Stimulated activated CD4-positive, alpha-beta T cell treated with anti-CD3 and anti-CD28 coated beads, Interleukin-2, amount 100 ng/mL, for 4 hours (primary cell): ENCODE data around the gene MKS1.

ENCODE experiments used
- DNase-seq: peaks from one replicate; pipeline ENCODE4 v3.0.0-alpha.2; 2020; ENCODE audit warnings: low read depth

The MKS1 gene

DNA sequence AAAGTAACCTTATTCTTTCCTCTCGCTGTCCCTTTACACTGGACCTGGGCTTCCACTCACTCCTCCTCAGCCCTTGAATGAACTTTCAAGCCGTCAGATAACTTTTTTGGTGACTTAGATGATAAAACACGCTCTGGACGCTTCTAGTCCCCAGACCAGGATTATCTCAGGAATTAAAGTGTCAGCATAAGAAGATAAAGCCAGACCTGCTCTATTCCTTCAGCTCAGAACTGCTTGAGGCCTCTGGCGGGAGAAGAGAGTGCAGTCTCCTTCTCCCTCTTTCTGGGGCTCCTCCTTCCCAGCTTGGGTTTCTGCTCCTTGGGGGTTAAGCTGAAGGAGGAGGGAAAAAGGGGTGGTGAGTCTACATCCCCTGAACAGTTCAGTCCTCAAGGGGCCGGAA is 25.9 kb upstream of the MKS1 start:
- DNase-seq: no peak

DNA sequence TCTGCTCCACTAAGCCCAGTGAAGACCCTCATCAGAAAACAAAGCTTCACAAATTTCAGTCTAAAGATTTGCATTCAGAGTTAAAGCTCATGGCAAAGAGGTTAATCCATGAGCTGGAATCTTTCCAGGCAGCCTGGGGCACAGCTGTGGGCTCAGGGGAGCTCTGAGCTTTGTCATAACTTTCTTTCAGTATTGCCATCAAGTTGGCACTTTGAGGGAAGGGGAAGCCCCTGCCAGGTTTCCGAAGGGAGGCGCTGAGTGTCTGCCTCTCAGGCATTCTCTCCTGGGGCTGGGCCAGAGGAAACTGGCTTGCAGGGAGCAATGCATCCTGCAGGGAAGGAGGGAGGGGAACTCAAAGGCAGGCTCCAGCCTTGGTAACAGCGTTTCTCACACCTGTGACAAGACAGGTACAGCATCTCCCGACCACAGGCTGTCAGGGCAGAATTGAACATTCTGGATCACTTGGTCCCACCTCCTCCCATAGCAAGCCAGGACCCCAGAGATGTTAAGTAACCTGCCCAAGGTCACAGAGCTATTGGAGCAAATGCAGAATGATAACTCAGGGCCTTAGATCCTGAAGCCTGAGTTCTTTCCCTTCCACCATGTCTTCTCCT is 23.2 kb upstream of the MKS1 start:
- DNase-seq: no peak

DNA sequence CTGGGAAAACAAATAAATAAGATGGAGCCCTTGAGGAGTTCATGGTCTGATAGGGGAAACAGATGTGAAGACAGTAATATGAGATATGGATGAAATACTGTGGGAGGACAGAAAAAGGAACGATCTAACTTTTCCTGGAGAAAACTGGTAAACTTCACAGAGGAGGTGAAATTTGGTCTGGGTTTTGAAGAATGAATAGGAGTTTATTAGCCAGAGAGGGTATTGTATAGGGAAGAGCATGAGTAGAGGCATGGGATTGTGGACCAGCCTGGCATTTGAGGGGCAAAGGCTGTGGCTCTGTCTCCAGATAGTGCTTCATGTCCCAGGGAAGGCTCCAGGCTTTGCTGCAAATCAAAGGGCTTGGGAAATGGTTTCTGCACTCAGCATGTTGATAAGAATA is 20.9 kb upstream of the MKS1 start:
- no peak for DNase-seq

DNA sequence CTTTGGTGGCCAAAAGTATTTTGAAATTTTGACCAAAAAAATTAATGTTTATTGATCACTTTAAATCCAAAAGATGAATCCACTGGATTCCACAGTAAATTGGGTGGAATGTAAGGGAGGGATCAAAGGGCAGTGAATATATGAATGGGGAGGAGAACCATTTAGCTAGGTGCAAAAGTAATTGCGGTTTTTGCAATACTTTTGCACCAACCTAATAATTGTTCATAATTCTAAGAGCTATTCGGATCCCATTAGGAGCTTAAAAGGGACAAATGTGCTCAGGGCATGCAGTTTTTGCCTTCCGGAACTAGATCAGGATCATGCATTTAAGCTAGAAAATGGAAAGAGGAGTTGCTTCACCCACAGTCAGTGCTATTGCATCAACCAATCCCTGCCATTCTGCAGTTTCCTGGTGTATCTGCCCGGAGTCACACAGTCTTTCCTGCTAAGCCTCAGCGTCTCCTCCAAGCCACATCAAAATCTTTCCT is 19.1 kb upstream of the MKS1 start, which contains the start of gene LPO:
TSS of gene LPO (plus strand) at position 438 of the 488 bp plus-strand sequence. CDS start 4,396 bp downstream, outside the sequence.
- DNase-seq: no peak

DNA sequence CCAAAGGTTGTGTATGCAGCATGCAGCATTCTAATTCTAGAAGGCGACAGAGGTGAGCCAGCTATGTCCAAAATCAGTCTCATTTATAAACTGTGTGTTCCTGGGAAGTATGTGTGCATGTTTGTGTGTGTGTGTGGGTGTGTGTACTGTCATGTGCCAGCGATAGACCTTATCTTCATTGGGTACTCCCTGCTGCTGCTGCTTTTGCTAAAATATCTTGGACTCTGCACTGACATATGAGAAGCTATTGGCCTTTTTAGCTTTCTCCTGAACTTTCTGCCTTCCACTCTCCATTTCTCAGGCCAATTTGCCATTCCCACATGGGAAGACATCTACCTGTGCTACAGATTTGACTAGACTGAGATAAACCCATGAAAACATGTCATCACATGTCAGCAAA is 17.3 kb upstream of the MKS1 start:
- no peak for DNase-seq

DNA sequence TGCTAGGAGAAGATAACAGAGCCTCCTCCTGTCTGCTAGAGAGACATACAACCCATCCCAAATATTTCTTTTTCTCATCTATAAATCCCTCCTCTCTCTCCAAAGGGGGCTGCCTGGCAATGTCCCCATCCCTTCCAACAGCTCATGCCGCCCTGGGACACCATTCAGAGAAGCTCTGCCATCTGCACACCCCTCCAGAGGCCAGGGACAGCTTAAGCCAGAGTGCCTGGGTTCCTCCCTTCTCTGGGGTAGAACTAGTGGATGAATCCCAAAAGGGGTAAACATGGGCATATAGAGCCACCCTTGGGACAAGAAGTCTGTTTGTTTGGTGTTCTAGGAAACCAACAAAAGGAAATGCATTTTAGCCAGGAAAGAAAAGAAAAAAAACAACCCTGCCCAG is 16.8 kb upstream of the MKS1 start:
- no peak for DNase-seq

DNA sequence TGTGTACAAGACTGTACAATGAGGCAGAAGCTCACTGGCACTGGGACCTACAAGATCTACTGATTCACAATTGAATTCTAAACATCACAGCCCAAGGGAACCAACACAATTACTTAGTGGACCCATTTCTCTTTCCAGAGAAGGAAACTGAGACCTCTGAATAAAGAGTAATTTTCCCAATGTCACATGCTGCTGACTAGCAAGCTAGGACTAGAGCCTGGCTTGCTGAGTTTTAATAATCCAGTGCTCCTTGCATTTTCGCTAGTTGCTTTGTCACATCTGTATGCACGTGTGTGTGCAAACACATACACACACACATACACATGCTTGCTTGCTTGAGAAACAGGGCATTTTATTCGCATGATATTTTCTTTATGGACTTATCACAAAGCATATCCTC is 15.5 kb upstream of the MKS1 start:
- no peak for DNase-seq

DNA sequence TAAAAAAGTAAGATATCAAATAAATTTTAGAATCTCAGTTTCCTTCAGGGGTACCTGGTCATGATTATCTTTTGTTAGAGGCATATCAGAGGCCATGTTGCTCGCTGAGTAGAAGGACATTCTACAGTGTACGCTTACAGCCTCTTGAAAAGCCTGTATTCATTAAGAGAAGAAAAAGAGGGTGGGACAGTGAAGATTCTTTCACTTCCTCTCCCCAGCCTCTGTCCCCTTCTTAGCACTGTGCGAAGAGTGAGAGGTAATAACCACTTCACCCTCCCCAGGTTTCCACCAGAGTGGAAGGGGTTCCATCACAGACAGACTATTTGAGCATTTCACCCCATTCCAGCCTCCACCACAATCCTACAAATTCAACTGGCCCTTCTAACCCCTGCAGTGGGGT is 14.5 kb upstream of the MKS1 start:
- DNase-seq: no peak

DNA sequence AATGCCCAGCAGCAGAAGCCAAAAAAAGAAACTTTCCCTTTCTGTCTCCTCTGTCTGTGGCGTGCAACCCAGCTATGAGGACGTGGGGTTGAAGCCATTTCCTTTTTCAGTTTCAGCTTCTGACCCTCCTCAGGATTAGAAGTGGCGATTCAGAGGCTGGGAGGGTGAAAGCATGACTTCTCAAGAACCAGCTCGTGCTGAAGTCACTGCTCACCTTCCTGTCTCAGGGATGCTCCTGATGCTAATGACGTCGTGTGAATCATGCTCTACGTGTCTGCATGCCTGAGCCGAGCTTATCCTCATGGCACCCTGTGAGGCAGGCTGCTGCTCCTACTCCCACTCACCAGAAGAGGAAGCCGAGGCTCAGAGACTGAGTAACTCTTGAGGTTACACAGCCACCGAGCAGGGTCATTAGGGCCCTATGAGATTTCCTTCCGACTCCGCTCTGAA is 13.7 kb upstream of the MKS1 start:
- DNase-seq: no peak

DNA sequence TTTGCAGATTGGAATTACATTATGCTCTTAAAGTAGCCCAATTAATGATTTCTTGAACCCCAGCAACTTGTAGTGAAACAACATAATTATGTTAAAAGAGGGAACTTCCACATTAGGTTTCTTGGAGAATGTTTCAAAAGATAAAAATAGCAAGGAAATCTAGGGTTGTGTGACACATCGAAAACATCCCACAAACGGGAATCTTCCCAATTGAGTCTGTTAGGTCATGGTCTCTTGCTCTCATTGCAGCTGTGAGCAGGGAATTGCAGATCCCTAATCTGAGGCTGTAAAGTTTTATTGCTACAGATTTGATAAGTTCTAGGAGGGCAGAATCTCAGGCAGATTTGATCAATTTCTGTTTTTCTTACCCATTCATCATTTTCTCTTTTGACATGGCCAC is 12.6 kb upstream of the MKS1 start:
- no peak for DNase-seq

DNA sequence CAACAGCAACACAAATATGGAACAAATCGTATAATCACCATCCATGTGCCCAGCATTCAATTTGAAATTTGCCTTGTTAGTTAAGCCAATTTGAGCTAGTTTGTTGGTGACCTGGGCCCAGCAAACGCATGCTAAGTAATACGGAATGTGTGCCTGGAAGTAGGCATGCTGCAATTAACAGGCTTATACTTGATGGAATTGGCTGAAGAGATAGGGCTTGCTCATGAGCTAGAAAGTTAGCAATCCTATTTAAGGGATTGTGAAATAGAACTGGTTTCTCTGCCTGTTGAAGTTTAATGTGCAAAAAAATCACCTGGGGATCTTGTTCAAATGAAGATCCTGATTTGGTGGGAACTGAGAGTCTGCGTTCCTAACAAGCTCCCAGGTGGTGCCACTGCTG is 10.8 kb upstream of the MKS1 start:
- no peak for DNase-seq

DNA sequence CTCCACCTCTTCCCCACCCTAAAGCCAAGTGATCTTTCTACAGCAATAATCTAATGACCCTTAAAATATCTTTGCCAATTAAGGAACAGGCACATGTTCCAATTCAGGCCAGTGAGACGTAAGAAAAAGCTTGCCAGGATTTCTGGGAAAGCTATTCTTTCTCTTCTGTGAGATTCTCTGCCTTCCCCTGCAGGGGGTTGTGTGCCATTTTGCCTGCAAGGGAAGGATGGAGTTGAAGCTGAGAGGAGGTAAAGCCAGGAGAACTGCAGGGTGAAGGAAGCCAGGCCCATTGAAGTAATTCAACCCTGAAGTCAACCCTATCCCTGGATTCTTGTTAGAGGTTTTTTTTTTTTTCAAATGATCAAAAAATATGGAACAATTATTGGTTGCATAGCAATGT is 10.3 kb upstream of the MKS1 start:
- DNase-seq: no peak

DNA sequence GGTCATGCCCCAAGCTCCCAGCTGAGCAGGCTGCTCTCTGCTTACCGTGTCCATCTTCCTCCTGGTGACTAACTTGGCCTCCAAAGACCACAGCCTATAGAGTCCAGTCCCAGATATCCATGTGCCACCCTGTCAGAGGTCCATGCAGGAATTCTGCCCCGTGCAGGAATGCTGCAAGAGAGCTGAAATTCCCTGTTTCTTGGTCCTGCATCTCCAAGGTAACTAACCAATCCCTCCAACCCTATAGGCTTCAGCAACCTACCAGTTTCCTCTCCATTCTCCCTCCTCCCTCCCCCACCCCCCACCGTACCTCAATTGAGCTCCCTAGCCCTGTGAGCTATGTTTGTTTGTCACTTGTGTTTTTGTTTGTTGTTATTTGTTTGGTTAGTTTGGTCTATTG is 9.6 kb upstream of the MKS1 start:
- no peak for DNase-seq

DNA sequence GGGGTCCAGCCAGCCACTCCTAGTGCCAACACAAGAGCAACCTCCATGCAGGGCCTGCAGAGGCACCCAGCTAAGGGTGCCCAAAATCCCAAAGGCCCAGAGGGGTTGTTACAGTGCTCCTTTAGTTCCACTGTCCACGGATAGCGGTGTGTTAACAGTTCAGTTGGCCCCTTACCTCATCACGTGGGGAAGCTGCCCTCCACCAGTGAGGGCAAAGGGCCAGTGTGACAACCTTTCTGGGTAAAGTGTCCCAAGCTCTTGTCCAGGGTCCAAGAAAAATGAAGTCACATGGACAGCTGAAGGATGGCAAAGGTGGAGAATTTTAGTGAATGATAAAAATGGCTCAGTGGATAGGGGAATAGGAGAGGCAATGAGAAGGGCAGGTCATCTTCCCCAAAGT is 8.7 kb upstream of the MKS1 start:
- DNase-seq: no peak

DNA sequence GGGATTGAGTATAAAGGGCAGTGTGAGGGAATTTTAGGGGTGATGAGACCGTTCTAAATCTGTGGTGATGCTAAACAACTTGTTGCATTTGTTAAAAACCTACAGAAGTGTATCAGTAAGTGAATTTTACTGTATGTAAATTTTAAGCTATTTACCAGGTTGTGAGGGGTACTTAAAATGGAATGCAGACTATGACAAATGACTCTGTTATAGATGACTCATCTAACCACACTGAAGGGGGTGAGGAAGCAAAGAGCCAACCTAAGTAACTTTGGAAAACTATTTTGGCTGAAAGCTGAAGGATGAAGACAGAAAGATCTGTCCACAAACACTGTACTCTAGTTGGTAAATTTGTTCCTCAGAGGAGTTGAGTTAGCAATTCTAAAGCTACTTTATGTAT is 5.3 kb upstream of the MKS1 start:
- DNase-seq: no peak

DNA sequence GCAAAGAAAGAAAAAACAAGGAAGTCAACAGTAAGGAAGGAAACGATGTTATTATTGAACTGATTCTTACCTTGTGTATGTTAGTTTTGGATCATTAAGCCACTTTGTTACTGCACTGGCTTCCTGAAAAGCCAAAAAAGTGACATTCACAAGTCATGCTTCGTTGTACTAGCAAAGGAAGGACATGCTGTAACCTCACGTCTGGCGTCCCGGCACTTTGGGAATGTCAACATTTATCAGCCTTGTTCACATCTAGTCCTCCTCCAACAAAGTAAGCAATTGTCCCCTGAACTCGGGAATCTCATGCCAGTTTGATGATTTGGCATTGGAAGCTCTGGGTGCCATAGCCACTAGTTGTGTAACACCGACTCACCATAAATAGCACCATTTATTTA is 731 bp upstream of the MKS1 start:
- DNase-seq: no peak

DNA sequence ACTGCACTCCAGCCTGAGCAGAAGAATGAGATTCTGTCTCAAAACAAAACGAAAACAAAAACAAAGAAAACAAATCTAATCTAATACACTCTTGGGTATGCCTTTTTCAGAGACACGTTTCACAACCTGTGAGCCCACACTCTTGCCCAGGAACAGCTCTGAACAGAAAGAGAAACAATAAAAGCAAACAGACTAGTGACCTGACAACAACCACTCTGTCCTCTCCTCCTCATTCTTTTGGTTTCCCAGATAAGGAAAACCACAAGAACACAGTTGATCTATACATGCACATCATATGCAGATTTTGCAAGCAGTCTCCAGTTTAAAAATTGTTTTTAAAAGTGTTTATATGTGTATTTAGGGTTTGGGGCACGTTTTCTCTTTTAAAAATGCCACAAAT is 1.3 kb downstream of the MKS1 start:
- DNase-seq: no peak

DNA sequence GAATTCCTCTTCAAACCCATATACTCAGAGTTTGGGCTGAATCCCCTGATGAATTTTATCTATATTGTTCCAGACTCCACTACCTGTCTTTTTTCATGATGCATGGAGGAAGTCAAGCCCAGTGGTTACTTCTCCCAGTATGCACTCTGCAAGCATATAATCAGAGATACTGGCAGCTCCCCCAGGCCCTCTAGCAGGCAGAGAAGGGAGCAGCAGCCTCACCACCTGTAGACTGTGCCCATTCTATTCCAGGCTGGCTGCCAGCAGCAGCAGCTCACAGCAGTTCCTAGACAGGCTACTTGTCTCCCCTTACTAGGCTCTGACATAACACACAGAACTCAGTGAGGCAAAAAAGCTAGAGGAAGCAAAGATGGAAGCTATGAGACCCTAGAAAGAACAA is 3.4 kb downstream of the MKS1 start:
- no peak for DNase-seq

DNA sequence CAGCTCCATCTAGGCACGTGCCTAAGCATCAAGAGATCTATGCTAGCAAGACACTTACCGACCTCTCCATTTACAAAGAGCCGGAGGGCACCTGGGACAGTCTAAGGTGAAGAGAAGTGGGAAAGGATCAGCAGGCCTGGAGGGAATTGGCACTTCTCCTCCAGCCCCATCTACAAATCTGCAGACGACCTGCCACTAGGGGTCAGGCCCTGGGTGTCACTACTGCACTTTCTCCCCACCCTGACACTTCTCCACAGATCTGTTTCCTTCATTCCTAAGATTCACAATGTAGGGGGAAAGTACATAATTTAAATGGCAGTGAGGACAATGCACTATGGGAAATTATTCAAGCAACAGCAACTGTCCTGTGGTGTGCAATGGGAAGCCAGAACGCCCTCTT is 8.1 kb downstream of the MKS1 start:
- DNase-seq: no peak

DNA sequence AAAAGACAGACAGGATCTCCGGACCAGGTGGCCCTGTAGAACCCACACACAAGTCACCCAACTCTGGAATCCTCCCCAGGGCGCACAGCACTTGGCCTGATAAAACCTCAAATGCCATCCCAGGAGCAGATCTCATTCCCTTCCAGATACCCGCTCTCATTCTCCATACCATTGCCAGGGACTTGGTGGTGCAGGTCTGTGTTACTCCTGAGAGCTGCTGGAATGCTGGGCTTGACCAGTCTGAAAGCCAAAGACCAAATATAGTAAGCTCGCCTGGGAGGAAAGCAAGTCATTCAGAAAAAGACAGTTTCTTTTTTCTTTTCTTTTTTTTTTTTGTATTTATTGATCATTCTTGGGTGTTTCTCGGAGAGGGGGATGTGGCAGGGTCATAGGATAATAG is 10.7 kb downstream of the MKS1 start:
- no peak for DNase-seq

DNA sequence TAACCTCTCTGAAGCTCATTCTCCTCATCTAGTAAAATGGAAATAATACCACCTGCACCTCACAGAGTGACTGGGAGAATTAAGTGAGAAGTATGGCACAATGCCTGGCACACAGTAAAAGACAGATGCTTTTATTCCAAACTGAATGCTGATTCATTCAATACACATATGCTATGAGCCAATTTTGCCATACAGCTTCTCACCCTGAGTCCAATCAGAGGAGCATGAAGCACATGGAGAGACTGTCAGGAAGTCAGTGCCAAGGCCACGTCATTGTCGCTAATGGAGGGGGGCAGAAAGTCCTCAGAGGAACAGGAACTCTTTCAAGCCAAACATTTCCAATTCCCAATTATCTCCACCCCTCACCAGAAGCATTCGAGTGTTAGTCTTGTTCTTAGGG is 11.6 kb downstream of the MKS1 start:
- DNase-seq: no peak

DNA sequence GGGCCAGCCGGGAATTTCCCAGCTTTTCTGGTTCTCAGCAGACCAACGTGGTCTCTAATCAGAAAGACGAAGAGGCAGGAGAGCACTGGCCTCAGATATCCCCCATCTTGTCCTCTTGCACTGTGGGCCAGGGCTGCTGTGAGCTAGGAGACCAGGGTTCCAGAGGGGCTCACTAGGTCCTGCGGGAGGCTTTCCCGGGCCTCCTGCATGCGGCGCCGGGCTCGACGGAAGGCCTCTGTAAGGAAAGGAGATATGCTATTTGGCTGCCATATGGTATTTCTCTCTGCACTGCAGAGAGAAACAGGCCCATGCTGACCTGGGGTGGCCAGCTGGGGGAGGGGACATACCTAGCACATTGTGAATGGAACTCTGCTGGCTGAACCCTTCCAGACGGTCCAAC is 13.1 kb downstream of the MKS1 start:
- no peak for DNase-seq

DNA sequence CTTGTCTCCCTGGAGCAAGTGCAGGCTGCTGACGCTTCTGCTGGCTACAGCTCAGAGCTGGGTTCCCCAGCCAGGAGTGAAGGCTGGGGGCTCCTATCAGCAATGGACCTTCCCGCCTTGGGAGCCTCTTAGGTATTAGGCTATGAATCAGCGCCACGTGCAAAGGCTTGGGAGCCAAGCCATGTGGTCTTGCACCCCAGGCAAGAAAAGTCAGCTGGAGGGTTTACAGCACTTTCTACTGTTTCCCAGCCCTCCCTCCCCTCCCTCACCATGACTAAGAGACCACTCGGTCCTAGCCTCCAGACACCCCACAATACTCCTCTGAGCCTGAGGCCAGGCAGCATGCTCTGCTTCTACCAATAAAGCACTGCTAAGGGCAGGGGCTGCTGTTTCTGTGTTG is 14.3 kb downstream of the MKS1 start:
- no peak for DNase-seq

DNA sequence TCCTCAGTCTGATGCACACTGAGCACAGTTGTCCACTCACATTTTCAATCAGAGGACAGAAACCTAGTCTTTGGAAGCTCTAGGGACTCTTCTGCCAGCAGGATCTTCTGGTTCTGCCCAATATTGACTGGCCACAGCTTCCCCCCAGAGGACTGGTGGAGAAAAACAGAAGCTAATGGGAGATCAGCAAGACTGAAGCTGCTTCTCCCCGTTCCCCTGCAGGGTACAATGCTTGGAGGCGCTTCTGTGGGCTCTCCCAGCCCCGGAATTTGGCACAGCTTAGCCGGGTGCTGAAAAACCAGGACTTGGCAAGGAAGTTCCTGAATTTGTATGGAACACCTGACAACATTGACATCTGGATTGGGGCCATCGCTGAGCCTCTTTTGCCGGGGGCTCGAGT is 16.2 kb downstream of the MKS1 start:
- no peak for DNase-seq
